Erythroblast (primary cell): ENCODE results near the gene POLE.
A peak's percentile ranks its signal among the peaks of the same experiment; 100 is the strongest.

ENCODE experiments used
- DNase-seq, 2 experiments: peaks; one replicate each; lab custom pipeline; 2025; lab: John Stamatoyannopoulos, UW
- GATA1 ChIP-seq: IDR thresholded peaks from 2 replicates; pipeline ENCODE4 v1.6.1; 2011; ENCODE audit warnings: low read depth, mild to moderate bottlenecking, control low read depth, low read length, moderate library complexity
- POLR2A ChIP-seq: IDR thresholded peaks from 2 replicates; pipeline ENCODE4 v1.6.1; 2011; ENCODE audit warnings: mild to moderate bottlenecking, low read length

The POLE gene

DNA sequence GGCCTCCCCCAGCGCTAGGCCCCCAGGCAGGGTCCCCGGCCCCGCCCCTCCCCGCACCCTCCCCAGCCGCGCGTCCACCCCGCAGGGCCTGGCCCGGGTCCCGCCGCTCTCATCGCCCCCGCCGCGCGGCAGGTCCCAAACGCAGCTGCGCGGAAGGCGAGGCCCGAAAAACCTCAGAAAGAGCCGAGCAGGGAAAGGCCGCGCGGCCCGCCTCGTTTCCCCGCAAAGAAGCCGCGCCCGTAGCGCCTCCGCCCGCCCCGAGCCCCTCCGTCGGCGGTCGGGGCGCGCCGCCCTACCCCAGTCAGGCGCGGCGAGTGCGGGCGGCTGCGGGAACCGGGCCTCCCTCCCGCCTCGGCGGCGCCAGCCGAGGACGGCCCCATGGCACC, 324 bp downstream of the POLE start:
- TF ChIP-seq POLR2A = no peak
- no peak for TF ChIP-seq GATA1
- DNase-seq = peak; percentile 83 to 89

DNA sequence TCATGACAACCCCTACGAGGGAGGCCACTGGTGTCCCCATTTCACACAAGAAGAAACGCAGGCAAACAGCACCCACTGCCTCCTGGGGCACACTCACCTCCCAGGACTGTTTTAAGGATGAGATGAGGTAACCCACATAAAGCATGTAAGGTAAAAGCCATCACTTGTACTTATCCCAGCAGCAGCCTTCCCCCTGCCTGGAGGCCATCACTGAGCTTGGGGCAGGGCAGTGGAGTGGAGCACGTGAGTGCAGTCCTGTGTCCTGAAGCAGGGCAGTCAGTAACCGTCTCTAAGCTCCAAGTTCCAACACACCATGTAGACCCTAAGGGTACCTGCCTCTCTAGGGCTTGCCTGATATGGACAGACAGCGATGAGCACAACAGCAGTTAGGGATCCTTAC, 1.7 kb downstream of the POLE start:
- DNase-seq = peak; percentile 23 to 38

DNA sequence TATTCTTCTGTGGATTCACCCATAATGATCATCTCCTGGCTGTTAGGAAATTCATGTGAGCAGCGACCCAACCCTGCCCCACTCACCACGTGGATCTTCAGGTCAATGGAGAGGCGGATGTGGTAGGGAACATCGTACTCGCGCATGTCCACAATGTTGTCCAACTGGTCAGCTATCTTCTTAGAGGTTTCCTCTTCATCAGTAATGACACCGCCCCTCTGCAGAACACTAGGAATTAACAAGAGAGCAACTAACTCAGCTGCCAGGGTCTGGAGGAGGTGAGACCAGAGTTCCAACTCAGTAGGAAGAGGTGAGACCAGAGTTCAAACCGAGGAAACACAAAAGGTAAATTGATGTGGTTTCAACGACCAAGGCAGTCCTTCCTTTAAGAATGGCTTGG, 9.7 kb downstream of the POLE start:
- DNase-seq = no peak
- TF ChIP-seq POLR2A = no peak
- TF ChIP-seq GATA1 = no peak

More for the DNA sequence above, 1.7 kb downstream of the POLE start:
- no peak for TF ChIP-seq GATA1
- no peak for TF ChIP-seq POLR2A

DNA sequence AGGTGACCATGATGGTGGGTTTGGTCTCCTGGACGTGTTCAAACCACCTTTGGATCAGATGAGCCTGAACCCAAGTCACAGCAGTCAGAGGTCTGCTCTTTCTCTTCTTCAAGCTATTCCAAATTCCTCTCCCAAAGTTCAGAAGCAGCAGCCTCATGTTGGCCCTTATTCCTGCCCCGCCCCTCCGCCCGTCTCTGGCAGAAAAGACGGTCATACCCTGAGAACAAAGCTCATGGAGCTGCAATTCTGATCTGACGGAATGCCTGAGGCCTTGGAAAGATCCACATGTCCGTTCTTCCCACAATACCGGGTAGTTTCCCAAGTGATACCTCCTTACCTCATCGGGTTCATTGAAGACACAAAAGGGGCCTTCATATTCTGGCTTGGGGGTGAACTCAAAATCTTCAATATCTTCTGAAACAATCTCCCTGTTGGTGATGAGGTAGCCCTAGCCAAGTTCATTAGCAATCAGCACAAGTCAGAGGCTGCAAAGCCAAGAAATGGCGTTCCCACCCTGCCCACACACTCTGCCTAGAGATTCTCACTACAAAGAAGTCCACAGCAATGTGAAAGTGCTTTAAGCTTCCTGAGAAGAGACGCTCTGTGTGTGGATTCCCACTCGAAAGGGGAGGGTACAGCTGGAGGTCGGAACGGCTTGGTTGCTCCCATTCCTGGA, 11.2 kb downstream of the POLE start:
- DNase-seq = no peak
- TF ChIP-seq POLR2A = no peak
- TF ChIP-seq GATA1 = no peak

DNA sequence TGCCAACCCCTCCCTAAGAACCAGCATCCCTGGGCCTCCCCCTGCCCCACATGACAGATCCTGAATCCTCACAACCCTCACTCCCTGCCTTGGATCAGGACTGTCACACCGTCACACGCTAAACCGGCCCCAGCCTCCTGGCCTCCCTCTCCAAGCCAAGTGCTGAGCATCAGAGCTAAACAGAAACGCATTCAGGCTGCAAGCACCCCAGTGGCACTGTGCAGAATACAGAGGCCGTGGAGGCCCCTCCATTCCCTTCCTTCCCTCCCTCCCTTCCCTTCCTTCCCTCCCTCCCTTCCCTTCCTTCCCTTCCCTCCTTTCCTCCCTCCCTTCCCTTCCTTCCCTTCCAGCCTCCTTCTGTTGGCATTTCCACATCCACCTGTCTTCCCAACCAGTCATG, 12.6 kb downstream of the POLE start:
- no peak for TF ChIP-seq GATA1
- TF ChIP-seq POLR2A = no peak
- DNase-seq = no peak

DNA sequence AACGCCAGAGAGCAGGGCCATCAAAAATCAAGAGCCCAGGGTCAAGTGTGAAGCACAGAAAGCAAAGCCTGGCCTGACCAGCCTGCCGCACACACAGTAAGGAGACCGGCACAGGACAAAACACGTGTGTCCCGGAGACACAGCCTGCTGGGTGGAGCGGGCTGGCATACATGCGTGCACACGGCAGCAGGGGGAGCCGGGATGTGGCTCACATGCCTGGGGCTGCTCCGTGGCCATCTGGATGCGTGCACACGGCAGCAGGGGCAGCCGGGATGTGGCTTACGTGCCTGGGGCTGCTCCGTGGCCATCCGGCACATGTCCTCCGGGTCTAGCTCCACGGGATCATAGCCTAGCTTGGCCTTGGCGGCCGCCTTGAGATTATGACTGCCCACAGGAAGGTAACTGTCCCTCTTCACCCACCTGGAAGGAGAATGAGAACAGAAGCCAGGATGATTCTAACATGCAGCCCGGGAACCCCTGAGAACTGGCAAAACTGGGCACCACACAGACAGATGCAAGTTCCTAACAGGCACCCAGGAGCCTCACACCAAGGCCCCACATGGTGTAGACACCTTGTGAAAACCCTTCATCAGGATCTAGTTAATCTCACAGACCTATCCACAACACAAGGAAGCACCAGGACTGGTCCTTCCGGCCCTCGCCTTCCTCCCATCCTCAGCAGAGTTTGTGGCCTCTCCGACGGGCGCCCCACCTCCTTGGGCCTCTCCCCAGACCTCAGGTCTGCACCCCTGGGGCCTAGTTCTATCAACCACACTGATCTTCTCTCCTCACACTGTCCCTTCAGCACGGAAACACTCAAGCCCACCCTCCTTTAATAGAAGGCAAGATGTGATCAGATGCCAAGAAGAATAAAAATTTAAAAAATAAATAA, 13.6 kb downstream of the POLE start:
- DNase-seq = no peak
- TF ChIP-seq POLR2A = no peak
- no peak for TF ChIP-seq GATA1

DNA sequence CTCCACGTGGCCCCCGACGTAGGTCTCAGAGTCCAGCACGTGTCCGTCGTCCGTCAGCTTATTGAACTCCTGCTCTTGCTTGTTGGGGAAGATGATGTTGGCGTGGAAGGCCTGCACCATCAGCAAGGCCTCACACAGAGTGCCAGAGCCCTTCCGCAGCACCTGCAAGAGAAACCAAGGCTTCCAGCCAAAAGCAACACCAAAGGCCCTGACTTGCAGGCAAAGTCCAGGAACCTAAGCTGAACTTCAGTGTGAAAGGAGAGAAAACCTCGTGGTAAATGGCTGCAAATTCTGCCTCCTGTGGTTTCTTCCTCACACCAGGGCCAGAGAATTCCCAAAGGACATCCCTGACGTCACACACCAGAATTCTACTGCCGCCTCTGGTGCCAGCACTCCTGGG, 14.5 kb downstream of the POLE start:
- TF ChIP-seq GATA1 = no peak
- no peak for TF ChIP-seq POLR2A
- DNase-seq = no peak

DNA sequence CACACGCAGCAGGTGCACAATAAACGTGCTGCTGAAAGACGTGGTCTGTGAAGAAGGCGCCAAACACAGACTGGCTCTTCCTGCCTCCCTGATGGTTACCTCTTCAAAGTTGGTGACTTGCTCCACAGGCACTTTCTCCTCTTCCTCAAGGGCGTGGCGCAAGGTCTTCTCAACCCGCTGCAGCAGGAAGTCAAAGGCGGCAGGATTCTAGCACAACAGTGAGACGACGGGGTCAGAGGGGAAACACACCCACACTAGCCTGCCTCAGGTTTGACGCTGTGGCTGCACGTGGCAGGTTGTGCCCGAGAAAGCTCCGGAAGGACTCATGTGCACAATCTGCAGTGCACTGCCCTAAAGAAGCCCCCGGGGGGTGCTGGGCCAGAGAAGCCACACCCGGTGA, 15.0 kb downstream of the POLE start:
- no peak for DNase-seq
- no peak for TF ChIP-seq POLR2A
- no peak for TF ChIP-seq GATA1

DNA sequence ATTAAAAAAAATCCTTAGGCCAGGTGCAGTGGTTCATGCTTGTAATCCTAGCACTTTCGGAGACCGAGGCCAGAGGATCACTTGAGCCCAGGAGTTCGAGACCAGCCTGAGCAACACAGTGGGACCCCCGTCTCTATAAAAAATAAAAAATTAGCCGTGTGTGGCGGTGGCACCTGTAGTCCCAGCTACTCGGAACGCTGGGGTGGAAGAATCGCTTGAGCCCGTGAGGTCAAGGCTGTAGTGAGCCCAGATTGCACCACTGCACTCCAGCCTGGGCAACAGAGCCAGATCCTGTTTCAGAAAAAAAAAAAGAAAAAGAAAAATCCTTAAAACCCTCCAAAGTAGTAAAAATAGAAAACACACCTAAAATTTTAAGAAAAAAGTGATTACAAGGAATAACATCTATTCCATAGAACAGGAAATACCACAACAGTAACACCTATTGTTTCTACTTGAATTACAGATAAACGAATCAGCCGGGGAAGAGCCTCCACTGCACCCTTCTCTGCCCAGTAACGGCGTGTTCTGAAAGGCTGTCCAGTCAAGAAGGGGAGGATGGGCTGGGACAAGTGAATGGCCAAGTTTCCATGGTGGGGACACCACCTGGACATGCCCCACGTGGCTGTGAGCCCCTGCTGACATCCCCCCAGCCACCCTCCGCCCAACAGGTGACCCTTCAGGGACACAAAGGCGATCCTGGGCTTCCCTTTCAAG, 17.8 kb downstream of the POLE start:
- DNase-seq = no peak
- TF ChIP-seq POLR2A (no peak), GATA1 (no peak)

DNA sequence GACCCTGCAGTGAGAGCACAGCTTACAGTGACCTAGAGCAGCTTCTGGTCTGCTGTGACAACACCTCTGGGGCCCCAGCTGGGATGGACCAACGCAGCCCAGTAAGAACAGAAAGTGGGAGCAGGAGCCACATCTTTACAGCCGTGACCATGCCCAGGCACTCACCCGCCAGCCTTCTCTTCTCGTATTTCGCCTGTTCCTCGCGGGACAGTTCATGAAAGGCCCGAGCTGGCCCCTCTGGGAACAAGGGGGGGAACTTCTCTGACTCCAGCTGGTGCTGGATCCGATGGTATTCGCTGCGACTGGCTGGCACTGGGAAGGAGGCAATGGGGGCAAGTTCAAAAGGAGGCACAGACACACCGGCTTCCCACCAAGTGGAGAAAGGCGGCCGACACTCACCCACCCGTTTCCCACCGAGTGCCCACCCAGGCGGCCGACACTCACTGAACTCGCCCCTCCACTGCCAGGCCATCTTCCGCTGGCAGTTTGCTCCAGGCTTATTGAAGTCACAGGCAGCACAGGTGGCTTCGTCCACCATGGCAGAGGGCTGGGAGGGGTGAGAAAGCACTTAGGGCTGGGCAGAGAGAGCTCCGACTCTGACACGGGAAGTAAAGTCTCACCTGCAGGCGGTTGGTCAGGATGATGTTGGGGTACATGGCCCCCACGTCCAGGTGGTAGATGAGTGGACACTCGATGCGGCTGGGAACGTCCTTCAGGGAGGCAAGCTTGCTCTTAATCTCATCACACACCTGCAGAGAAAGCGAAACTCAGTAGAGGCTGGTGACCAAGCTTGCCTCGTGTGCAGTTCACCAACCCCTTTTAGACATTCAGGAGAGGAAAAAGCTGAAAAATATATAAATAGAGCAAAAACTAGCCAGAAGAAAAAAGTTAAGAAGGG, 18.7 kb downstream of the POLE start:
- TF ChIP-seq GATA1 (no peak), POLR2A (no peak)
- DNase-seq = no peak

DNA sequence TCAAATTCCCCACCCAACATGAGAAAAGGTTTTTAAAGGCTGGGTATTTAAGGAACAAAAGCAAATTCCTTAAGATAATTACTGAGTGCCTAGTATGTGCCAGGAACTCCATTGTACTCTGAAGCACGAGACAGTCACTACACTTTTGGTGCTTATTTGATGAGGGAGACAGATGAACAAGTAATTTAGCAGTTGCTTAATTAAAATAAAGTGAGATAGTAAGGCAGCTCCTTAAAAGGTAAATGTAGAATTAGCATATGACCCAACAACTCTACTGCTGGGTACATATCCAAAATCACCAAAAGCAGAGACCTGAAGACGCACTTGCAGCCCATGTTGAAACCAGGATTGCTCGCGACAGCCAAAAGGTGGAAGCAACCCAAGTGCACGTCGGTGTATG, 21.3 kb downstream of the POLE start:
- DNase-seq = no peak
- TF ChIP-seq POLR2A (no peak), GATA1 (no peak)

DNA sequence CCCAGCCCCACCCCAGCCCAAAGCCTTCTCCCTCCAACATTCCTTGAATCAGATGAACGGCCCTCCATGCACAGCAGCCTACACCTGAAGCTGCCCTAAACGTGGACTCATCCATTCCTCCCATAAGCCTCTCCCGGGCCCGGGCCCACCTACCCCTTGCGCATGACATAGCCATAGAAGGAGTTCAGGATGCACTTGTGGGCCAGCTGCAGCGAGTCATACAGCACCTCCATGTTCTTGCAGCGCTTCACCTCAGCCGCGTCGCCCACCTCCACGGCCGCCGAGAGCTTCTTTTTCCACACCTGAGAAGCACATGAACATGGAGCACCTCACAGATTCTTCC, 22.0 kb downstream of the POLE start:
- no peak for DNase-seq

More for the DNA sequence above, 22.0 kb downstream of the POLE start:
- no peak for TF ChIP-seq POLR2A
- no peak for TF ChIP-seq GATA1
